HG03571 (cell line): ENCODE data around the gene UPB1.
"Not testable (repeated sequence)": the region's sequence is repeated elsewhere in the genome, so short reads cannot be mapped to it uniquely, and the experiment has no call there.

Experiments
- ATAC-seq: cut with Tn5 transposase; IDR thresholded peaks from one replicate; pipeline ENCODE4 v1.9.1; 2021; ENCODE audit not compliant: unreplicated experiment

Gene UPB1

GRCh38 chr22:24481641-24482040 is 13.5 kb upstream of the UPB1 start:
- ATAC-seq = no peak

- ATAC-seq = no peak
These were observed 12.6 kb upstream of the UPB1 start for GRCh38 chr22:24482575-24482974.

- no peak for ATAC-seq
These were observed 12.1 kb upstream of the UPB1 start for GRCh38 chr22:24482998-24483397.

- no peak for ATAC-seq
These were observed 11.1 kb upstream of the UPB1 start for GRCh38 chr22:24483976-24484545.

- ATAC-seq = no peak
These were observed 10.0 kb upstream of the UPB1 start for GRCh38 chr22:24485170-24485569.

GRCh38 chr22:24485608-24486007 is 9.5 kb upstream of the UPB1 start:
- no peak for ATAC-seq

GRCh38 chr22:24486501-24486921 is 8.6 kb upstream of the UPB1 start:
- no peak for ATAC-seq

GRCh38 chr22:24489011-24489410 is 6.1 kb upstream of the UPB1 start:
- no peak for ATAC-seq

GRCh38 chr22:24489434-24489833 is 5.7 kb upstream of the UPB1 start:
- not testable (repeated sequence) for ATAC-seq

- ATAC-seq = no peak
These were observed 2.7 kb upstream of the UPB1 start for GRCh38 chr22:24492391-24492790.

GRCh38 chr22:24494167-24494527 is 985 bp upstream of the UPB1 start:
- no peak for ATAC-seq

- ATAC-seq = no peak
These were observed 188 bp downstream of the UPB1 start for GRCh38 chr22:24495365-24495675.

GRCh38 chr22:24496234-24496633 is 1.1 kb downstream of the UPB1 start:
- ATAC-seq = no peak

GRCh38 chr22:24496661-24497060 is 1.5 kb downstream of the UPB1 start:
- no peak for ATAC-seq

- no peak for ATAC-seq
These were observed 2.7 kb downstream of the UPB1 start for GRCh38 chr22:24497841-24498258.

- ATAC-seq = no peak
These were observed 3.7 kb downstream of the UPB1 start for GRCh38 chr22:24498824-24499223.

- no peak for ATAC-seq
These were observed 4.7 kb downstream of the UPB1 start for GRCh38 chr22:24499706-24500276.

GRCh38 chr22:24500277-24500820 is 5.2 kb downstream of the UPB1 start:
- no peak for ATAC-seq

- ATAC-seq = no peak
These were observed 6.3 kb downstream of the UPB1 start for GRCh38 chr22:24501301-24502005.

GRCh38 chr22:24502034-24502433 is 6.9 kb downstream of the UPB1 start:
- no peak for ATAC-seq

- no peak for ATAC-seq
These were observed 7.4 kb downstream of the UPB1 start for GRCh38 chr22:24502541-24502940.

- no peak for ATAC-seq
These were observed 8.2 kb downstream of the UPB1 start for GRCh38 chr22:24503137-24503842.
